K562 (cell line): Measurements from ENCODE around the gene TP53RK. TPM values are rescaled to one million over a fixed set of nuclear protein-coding genes. Genes with fewer than 3 reads are reported as not detected.

Source experiments
- ATAC-seq: fragments of 200-7000 bp; cut with Tn5 transposase; 3 replicates; pipeline ENCODE4 v1.9.1; 2020; ENCODE audit warnings: moderate library complexity
- BruUV-seq: library from RNA; stranded (reverse); fragments of 400-500 nt; replicated peaks from 2 replicates; lab custom pipeline; 2021; lab: Mats Ljungman, UMichigan
- CTCF ChIA-PET: fragments of 300-600 bp; formaldehyde crosslinking; extraction: SDS; loops from one replicate; lab custom pipeline; 2021; ENCODE audit warnings: low intra/inter-chr PET ratio; lab: Yijun Ruan, JAX
- POLR2A ChIA-PET: fragments of 300-600, 350-650 bp; sonication (Branson Sonifier 250); formaldehyde crosslinking; extraction: SDS; loops from one replicate; lab custom pipeline; 2021; ENCODE audit warnings: antibody characterized with exemption, inconsistent platforms; lab: Yijun Ruan, JAX
- DNase-seq, 4 experiments: peaks; one replicate each; pipeline versions ENCODE4 v3.0.0 to v3.0.0-alpha.2; 2011 to 2018; ENCODE audit warnings: low spot score in 3 of 4, mixed read lengths in 3 of 4; ENCODE audit errors: extremely low read depth in 1 of 4
- FAIRE-seq: peaks from 2 replicates; lab custom pipeline; 2011; peaks lifted over from hg19 to GRCh38; lab: Jason Lieb, UNC
- H2AFZ ChIP-seq: 2 replicates; pipeline ENCODE4 v1.6.0; 2011; ENCODE audit warnings: low read depth, low read length, control low read depth, inconsistent platforms
- H3K27ac ChIP-seq: fragments of 200-600 bp; 3 replicates; pipeline ENCODE4 v1.8.0; 2011; ENCODE audit warnings: low read depth, mild to moderate bottlenecking, control low read depth, inconsistent platforms, low read length, moderate library complexity, mixed read lengths; ENCODE audit errors: extremely low read depth
- H3K27me3 ChIP-seq, 2 experiments: fragments of 300-600 bp in 1 of 2; 2 replicates in 1 of 2; 3 replicates in 1 of 2; pipeline versions ENCODE4 v1.6.0 to v1.8.0; 2011; ENCODE audit warnings: inconsistent platforms in 2 of 2, low read length in 2 of 2, mild to moderate bottlenecking in 1 of 2, mixed read lengths in 1 of 2, moderate library complexity in 1 of 2; ENCODE audit not compliant: control insufficient read depth in 2 of 2, insufficient read depth in 2 of 2
- H3K36me3 ChIP-seq: fragments of 300-600 bp; 3 replicates; pipeline ENCODE4 v1.8.0; 2011; ENCODE audit warnings: mild to moderate bottlenecking, low read length, inconsistent platforms; ENCODE audit not compliant: control insufficient read depth, insufficient read depth
- H3K4me1 ChIP-seq, 2 experiments: fragments of 200-600 bp in 1 of 2; replicated peaks in 1 of 2; 2 replicates in 1 of 2; 3 replicates in 1 of 2; pipeline versions ENCODE4 v1.5.1 to v1.8.0; 2011; ENCODE audit warnings: inconsistent platforms in 2 of 2, low read length in 2 of 2, mild to moderate bottlenecking in 1 of 2, mixed read lengths in 1 of 2, moderate library complexity in 1 of 2; ENCODE audit not compliant: control insufficient read depth in 2 of 2, insufficient read depth in 2 of 2
- H3K4me2 ChIP-seq: 2 replicates; pipeline ENCODE4 v1.6.1; 2011; ENCODE audit warnings: low read length, control low read depth, inconsistent platforms, mixed read lengths; ENCODE audit not compliant: insufficient read depth
- H3K4me3 ChIP-seq: fragments of 200-600 bp; sonication (generic), shearing (Covaris generic); 2 replicates; pipeline ENCODE4 v1.5.1; 2016; ENCODE audit warnings: control low read depth, inconsistent platforms
- H3K79me2 ChIP-seq: fragments of 200-600 bp; 3 replicates; pipeline ENCODE4 v1.8.0; 2011; ENCODE audit warnings: low read length, inconsistent platforms; ENCODE audit not compliant: control insufficient read depth, insufficient read depth
- H3K9ac ChIP-seq, 2 experiments: 2 replicates each; pipeline versions ENCODE4 v1.6.0 to v1.6.1; 2011; ENCODE audit warnings: low read depth in 2 of 2, low read length in 2 of 2, control low read depth in 1 of 2, inconsistent platforms in 1 of 2, mild to moderate bottlenecking in 1 of 2, mixed read lengths in 1 of 2; ENCODE audit not compliant: insufficient read depth in 1 of 2
- H3K9me1 ChIP-seq: one replicate; pipeline ENCODE4 v1.6.0; 2011; ENCODE audit warnings: inconsistent platforms, mild to moderate bottlenecking, low read length, moderate library complexity; ENCODE audit not compliant: control insufficient read depth, insufficient read depth
- H3K9me3 ChIP-seq: replicated peaks from 2 replicates; pipeline ENCODE4 v1.5.1; 2011; ENCODE audit warnings: low read depth, low read length, inconsistent platforms; ENCODE audit not compliant: control insufficient read depth, insufficient read depth
- H4K20me1 ChIP-seq: replicated peaks from 2 replicates; pipeline ENCODE4 v1.6.1; 2011; ENCODE audit warnings: low read length, inconsistent platforms, mixed read lengths; ENCODE audit not compliant: control insufficient read depth, insufficient read depth
- BCOR ChIP-seq: fragments of 450-650 bp; IDR thresholded peaks from 2 replicates; pipeline ENCODE4 v1.6.1; 2016
- CBX3 ChIP-seq, 2 experiments: IDR thresholded peaks; 1 replicate in 1 of 2; 2 replicates in 1 of 2; pipeline ENCODE4 v1.6.1; 2012; ENCODE audit warnings: inconsistent platforms in 2 of 2, low read length in 2 of 2, borderline replicate concordance in 1 of 2, control low read depth in 1 of 2
- CHD4 ChIP-seq: fragments of 200-600 bp; sonication (generic); IDR thresholded peaks from 3 replicates; pipeline ENCODE4 v1.6.1; 2012; ENCODE audit warnings: low read depth, mild to moderate bottlenecking, mixed read lengths, low read length, inconsistent platforms; ENCODE audit not compliant: insufficient read depth, insufficient replicate concordance, poor library complexity, severe bottlenecking
- ESRRA ChIP-seq: fragments of 450-650 bp; IDR thresholded peaks from 2 replicates; pipeline ENCODE4 v1.6.1; 2014; ENCODE audit warnings: low read depth, mild to moderate bottlenecking, moderate library complexity, borderline replicate concordance
- HDAC2 ChIP-seq: fragments of 450-650 bp; IDR thresholded peaks from 2 replicates; pipeline ENCODE4 v1.6.1; 2016; ENCODE audit warnings: mild to moderate bottlenecking
- KDM1A ChIP-seq, 2 experiments: fragments of 450-650 bp; IDR thresholded peaks; 2 replicates each; pipeline ENCODE4 v1.6.1; 2016; ENCODE audit warnings: mild to moderate bottlenecking in 2 of 2
- PHB2 ChIP-seq: fragments of 450-650 bp; IDR thresholded peaks from 2 replicates; pipeline ENCODE4 v1.6.1; 2017; ENCODE audit warnings: low read depth
- RBM15 ChIP-seq: fragments of 200-400 bp; formaldehyde crosslinking; IDR thresholded peaks from 2 replicates; pipeline ENCODE4 v1.6.1; 2018; ENCODE audit warnings: mild to moderate bottlenecking, low read length, moderate library complexity; ENCODE audit not compliant: insufficient read depth
- RCOR1 ChIP-seq, 2 experiments: IDR thresholded peaks; 2 replicates each; pipeline ENCODE4 v1.6.1; 2012; ENCODE audit warnings: low read depth in 2 of 2, low read length in 2 of 2, borderline replicate concordance in 1 of 2, improper control_type of control experiment in 1 of 2
- SRSF9 ChIP-seq: fragments of 200-400 bp; formaldehyde crosslinking; IDR thresholded peaks from 2 replicates; pipeline ENCODE4 v1.6.1; 2017; ENCODE audit warnings: low read depth, low read length, borderline replicate concordance
- ZNF282 ChIP-seq: sonication (generic); formaldehyde crosslinking; IDR thresholded peaks from 2 replicates; pipeline ENCODE4 v1.8.1; 2023; ENCODE audit warnings: missing genetic modification reagents
- WGBS: fragments of 100-300 bp; shearing (Covaris generic); methylation state at CpG from one replicate; pipeline ENCODE4 v1.1.6; 2016; ENCODE audit warnings: low coverage, mixed read lengths; ENCODE audit not compliant: insufficient coverage; ENCODE audit errors: missing lambda C conversion rate; 5-methylcytosine and 5-hydroxymethylcytosine counted together
- in situ Hi-C: fragments of 300-500 bp; cut with MboI; formaldehyde crosslinking; loops from 4 replicates; pipeline ENCODE4 v1.15.0; 2018; ENCODE audit warnings: inconsistent platforms, mixed read lengths
- intact Hi-C: fragments of 100-400 bp; cut with micrococcal nuclease; formaldehyde crosslinking; loops from 2 replicates; pipeline ENCODE4 v1.14.2; 2022
- polyA plus RNA-seq, 8 experiments: library from polyadenylated mRNA; depleted of rRNA in 4 of 8; stranded (reverse) in 5 of 8; unstranded in 3 of 8; fragments of >200 nt; fragmentation: Nextera tagmentation in 2 of 8; fragmentation: Illumina TruSeq in 1 of 8; extraction: Ambion mirVana in 2 of 8; extraction: Trizol in 1 of 8; gene quantifications; 2 replicates each; pipeline versions ENCODE4 v1.2.1 to v1.2.3, GENCODE V29; 2011 to 2014; ENCODE audit warnings: inconsistent platforms in 1 of 8, missing spikeins in 1 of 8
- total RNA-seq, 7 experiments: library from RNA; depleted of rRNA in 6 of 7; stranded (reverse); fragments of >200 nt in 6 of 7; fragmentation: Illumina TruSeq in 2 of 7; extraction: Trizol in 2 of 7; gene quantifications; 2 replicates each; pipeline versions ENCODE4 v1.2.1 to v1.2.3, GENCODE V29; 2011 to 2021; ENCODE audit warnings: low replicate concordance in 1 of 7
- TF ChIP-seq, protein P1 (sequence below): sonication (generic); formaldehyde crosslinking; IDR thresholded peaks from 2 replicates; pipeline ENCODE4 v1.9.0; 2022; ENCODE audit warnings: mild to moderate bottlenecking, missing genetic modification reagents

TP53RK gene
- total and polyA plus RNA-seq, 9 of the 15 experiments (the other 6 are each of a cell fraction or from before 2014, with no cell fraction given) = 2.9 to 43.5 (median 17.2) TPM

DNA sequence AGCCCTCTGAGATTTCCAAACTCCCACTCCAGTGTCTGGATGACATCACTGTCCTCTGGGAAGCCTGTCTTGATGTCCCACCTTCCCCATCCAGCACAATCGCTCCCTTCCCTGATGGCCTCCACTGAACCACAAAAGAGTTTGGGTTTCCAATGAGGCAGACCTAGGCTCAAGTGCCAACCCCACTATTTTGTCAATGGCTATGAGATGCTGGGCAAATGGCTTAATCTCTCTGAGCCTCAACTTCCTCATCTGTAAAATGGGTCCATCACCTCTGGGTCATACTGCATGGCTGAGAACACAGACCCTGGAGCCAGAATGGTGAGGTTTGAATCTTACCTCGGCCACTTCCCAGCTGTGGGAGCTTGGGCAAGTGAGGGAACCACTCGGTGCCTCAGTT, 49.7 kb downstream of the TP53RK start (continued):
- TF ChIP-seq CHD4 (peak; percentile 80), KDM1A (IDR thresholded peaks at IDR 0.05) (peak; percentile 53 to 78), HDAC2 (peak; percentile 52; the same call in 1 of the 2 replicates), CBX3 (IDR thresholded peaks at IDR 0.05; ENCODE audit: borderline replicate concordance in 1 of 2, low read length in 2 of 2) (peak in 1 of 2 experiments; percentile 47; a peak in 1 of 3 replicates), ZNF282 (CRISPR knock-in tag) (no peak), RCOR1 (IDR thresholded peaks at IDR 0.05; ENCODE audit: borderline replicate concordance in 1 of 2, low read depth in 2 of 2, low read length in 2 of 2) (peak in 1 of 2 experiments; percentile 48; a peak in 1 of 4 replicates), SRSF9 (no peak), RBM15 (no peak)
- TF ChIP-seq, protein P1, sequence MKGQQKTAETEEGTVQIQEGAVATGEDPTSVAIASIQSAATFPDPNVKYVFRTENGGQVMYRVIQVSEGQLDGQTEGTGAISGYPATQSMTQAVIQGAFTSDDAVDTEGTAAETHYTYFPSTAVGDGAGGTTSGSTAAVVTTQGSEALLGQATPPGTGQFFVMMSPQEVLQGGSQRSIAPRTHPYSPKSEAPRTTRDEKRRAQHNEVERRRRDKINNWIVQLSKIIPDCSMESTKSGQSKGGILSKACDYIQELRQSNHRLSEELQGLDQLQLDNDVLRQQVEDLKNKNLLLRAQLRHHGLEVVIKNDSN (CRISPR knock-in tag) = no peak

GRCh38 chr20:46638898-46639274, 50.4 kb downstream of the TP53RK start:
- CTCF ChIA-PET = no interaction called here
- in situ Hi-C loops (no loop called here), intact Hi-C loops (no loop called here)
- Histone ChIP-seq H4K20me1 (no peaks in the 10 kb centered on the region), H3K9me3 (no peaks in the 10 kb centered on the region), H3K4me1 (peaks cover 9 to 11% of the 10 kb centered on the region in 2 experiments; a peak in 4 of 5 replicates), H3K27me3 (no peaks in the 10 kb centered on the region), H3K9me1 (no peaks in the 10 kb centered on the region), H3K36me3 (no peaks in the 10 kb centered on the region), H3K4me2 (no peak overlapping the region), H3K27ac (no peak overlapping the region), H3K79me2 (no peaks in the 10 kb centered on the region), H3K9ac (no peak overlapping the region), H2AFZ (no peak overlapping the region), H3K4me3 (no peak overlapping the region)
- 78% methylated on average over 4 of the region's 4 CpGs for WGBS
- ATAC-seq (no peak), DNase-seq (no peak), FAIRE-seq (no peak)
- POLR2A ChIA-PET = interaction anchor here (1.0 kb wide), 1 partner anchor 44 kb away, joined by 4 read pairs; no protein-coding TSS in a partner anchor
- no TSS peak for BruUV-seq
- no peak for TF ChIP-seq PHB2
- TF ChIP-seq KDM1A (IDR thresholded peaks at IDR 0.05) = peak in 1 of 2 experiments; percentile 17; a peak in 1 of 4 replicates
- TF ChIP-seq ESRRA = peak; percentile 66
- peak; percentile 57; the same call in 1 of the 2 replicates for TF ChIP-seq BCOR
